Measurements from ENCODE around the gene STUB1.

DNA sequence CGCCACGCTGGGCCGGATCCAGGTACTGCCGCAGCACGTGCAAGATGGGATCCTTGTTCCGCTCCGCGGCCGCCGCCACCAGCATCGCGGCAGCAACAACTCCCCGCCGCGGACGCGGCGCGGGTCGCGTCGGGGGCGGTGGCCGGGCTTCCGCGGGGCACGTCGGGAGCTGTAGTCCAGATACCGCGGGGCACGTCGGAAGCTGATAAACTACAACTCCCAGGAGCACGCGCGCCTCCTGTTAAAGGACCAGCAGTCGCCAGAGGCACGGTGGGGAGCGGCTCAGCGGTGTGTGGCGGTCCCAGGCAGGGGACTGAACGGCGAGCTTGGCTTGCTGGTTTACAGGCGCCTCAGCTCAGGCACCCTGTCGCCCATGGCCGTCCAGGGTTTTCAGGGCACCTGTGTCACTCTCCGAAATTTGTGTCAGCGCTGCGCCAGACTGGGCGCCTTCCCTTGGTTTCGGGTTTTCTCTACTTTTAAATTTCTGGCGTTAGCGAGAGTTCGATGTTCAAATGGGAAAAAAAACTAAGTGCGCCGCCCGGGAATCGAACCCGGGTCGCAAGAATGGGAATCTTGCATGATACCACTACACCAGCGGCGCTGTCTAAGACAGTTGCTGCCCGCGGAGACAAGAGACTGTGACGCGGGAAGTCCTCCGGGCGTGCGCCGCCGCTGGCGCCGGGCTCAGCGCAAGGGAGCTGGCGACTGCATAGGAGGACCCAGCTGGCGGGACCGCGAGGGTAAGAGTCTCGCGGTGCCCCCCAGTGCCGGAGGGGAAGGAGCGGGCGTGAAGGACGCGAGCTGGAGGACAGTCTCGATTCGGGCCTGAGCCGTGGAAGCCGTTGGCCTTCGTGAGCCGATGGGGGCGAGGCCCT is 43.8 kb upstream of the STUB1 start, which contains the start of gene METTL26:
- TF ChIP-seq, protein P1, sequence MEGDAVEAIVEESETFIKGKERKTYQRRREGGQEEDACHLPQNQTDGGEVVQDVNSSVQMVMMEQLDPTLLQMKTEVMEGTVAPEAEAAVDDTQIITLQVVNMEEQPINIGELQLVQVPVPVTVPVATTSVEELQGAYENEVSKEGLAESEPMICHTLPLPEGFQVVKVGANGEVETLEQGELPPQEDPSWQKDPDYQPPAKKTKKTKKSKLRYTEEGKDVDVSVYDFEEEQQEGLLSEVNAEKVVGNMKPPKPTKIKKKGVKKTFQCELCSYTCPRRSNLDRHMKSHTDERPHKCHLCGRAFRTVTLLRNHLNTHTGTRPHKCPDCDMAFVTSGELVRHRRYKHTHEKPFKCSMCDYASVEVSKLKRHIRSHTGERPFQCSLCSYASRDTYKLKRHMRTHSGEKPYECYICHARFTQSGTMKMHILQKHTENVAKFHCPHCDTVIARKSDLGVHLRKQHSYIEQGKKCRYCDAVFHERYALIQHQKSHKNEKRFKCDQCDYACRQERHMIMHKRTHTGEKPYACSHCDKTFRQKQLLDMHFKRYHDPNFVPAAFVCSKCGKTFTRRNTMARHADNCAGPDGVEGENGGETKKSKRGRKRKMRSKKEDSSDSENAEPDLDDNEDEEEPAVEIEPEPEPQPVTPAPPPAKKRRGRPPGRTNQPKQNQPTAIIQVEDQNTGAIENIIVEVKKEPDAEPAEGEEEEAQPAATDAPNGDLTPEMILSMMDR (IDR thresholded peaks at IDR 0.05; ENCODE audit: low read length): no peak
- no peak for TF ChIP-seq EZH2 (IDR thresholded peaks at IDR 0.05; ENCODE audit: borderline replicate concordance, low read length)

All from OCI-LY1 (cell line).